Coronary artery (tissue), 2 donors: ENCODE results near the gene AMIGO2.

ENCODE experiments used
- DNase-seq: peaks from one replicate; pipeline ENCODE4 v3.0.0-alpha.2; 2017; ENCODE audit warnings: low spot score
- H3K27ac ChIP-seq, 2 donors: fragments of 200-600 bp; sonication (generic); one replicate each; pipeline ENCODE4 v1.5.1; 2016 to 2019
- H3K4me3 ChIP-seq: fragments of 200-600 bp; sonication (generic); 2 replicates; pipeline ENCODE4 v1.5.1; 2016; ENCODE audit warnings: mild to moderate bottlenecking, moderate library complexity
- TF ChIP-seq, protein P1 (sequence below): fragments of 200-600 bp; sonication (generic); IDR thresholded peaks from one replicate; pipeline ENCODE4 v1.5.1; 2019; ENCODE audit warnings: antibody characterized with exemption

AMIGO2 gene

DNA sequence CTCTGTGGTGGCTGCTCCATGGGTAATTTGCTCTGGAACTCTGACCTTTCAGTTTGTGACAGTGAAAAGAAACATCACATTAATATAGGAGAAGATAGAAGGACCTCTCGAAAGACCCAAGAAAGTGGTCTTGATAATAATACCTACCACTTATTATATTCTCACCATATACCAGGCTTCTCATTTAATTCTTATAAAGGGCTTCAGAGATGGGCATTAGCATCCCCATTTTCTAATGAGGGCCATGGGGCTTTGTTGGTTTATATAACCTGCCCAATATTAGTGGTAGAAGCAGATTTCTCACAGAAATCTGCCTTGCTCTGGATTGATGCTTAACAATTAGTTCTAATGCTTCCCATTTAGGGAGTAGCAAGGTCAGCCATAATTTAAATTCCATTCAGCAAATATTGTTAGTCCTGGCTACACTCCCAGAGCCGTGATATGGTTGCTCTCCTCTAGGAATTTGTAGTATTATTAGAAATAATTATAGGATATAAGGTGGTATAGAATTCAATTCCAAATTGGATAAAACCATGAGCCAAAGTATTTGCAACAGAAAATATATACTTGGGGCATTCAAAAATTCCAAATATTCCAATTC, 7.4 kb upstream of the AMIGO2 start:
- no peak for DNase-seq
- TF ChIP-seq, protein P1, sequence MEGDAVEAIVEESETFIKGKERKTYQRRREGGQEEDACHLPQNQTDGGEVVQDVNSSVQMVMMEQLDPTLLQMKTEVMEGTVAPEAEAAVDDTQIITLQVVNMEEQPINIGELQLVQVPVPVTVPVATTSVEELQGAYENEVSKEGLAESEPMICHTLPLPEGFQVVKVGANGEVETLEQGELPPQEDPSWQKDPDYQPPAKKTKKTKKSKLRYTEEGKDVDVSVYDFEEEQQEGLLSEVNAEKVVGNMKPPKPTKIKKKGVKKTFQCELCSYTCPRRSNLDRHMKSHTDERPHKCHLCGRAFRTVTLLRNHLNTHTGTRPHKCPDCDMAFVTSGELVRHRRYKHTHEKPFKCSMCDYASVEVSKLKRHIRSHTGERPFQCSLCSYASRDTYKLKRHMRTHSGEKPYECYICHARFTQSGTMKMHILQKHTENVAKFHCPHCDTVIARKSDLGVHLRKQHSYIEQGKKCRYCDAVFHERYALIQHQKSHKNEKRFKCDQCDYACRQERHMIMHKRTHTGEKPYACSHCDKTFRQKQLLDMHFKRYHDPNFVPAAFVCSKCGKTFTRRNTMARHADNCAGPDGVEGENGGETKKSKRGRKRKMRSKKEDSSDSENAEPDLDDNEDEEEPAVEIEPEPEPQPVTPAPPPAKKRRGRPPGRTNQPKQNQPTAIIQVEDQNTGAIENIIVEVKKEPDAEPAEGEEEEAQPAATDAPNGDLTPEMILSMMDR = no peak
- peak overlapping the region; percentile 0 to 78 for H3K27ac ChIP-seq
- H3K4me3 ChIP-seq = no peak overlapping the region

GRCh38 chr12:47085815-47086252, 6.1 kb upstream of the AMIGO2 start:
- no peak for DNase-seq
- Histone ChIP-seq H3K27ac (peak overlapping the region; percentile 13 to 68), H3K4me3 (no peak overlapping the region)
- TF ChIP-seq, protein P1 = no peak

GRCh38 chr12:47084172-47084571, 4.4 kb upstream of the AMIGO2 start:
- H3K27ac ChIP-seq = peak overlapping the region in 1 of 2 donors; percentile 98

GRCh38 chr12:47082796-47083621, 3.2 kb upstream of the AMIGO2 start:
- TF ChIP-seq, protein P1 = no peak
- DNase-seq = no peak
- peak overlapping the region; percentile 98 to 99 for H3K27ac ChIP-seq
- H3K4me3 ChIP-seq = no peak overlapping the region

More at GRCh38 chr12:47084172-47084571, 4.4 kb upstream of the AMIGO2 start:
- no peak overlapping the region for H3K4me3 ChIP-seq
- no peak for DNase-seq
- TF ChIP-seq, protein P1 = no peak

DNA sequence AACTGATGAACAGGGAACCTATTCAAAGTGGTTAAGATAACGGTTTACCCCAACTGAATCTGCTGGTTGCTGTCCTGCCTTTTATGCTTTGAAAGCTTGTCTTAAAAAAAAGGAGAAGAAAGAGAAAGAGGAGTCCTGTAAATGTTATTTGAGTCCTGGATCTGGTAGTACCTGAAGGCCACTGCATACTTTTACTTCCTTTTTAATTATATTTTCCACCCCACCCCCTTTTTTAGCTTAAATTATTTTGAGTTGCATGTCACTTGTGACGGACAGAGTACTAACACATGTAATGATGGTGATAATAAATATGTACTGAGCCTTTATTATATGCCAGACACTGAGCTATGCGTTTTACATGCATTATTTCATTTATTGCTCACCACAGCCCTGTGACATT, 2.5 kb upstream of the AMIGO2 start:
- TF ChIP-seq, protein P1 = no peak
- H3K4me3 ChIP-seq = no peak overlapping the region
- no peak for DNase-seq
- peak overlapping the region; percentile 98 to 99 for H3K27ac ChIP-seq

DNA sequence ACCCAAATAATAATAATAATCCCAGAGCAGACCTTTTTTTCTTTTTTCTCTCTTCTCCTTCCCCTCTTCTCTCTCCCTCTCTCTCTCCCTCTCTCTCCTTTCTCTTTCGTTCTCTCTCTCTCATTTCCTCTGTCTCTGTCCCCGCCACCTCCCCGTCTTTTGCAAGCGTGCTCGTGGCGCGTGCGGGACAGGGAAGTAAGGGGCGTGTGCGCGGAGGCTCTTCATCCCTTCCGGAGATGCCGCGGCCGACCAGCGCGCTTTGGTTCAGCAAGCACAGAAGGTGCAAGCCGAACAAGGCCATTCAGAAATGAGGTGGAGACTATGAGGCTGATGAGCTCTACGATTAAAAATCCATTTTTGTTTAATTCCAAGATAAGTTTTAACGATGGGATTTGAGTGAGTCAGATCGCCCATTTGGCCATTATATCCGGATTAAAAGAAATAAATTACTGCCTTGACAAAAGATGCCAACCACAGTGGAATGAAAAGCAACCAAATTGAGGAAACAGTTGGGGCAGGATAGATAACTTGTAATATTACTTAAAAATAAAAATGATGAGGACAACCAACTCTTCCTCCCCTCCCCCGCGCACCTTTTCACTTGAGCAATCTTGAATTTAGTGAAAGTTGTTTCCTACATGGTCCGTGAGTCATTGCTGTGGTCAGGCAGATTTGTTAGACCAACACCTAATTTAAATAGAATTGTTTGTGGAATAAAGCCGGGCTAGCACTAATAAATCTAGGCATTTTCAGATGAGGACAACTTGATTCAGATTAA, 1.2 kb upstream of the AMIGO2 start:
- peak overlapping the region; percentile 89 for H3K4me3 ChIP-seq
- H3K27ac ChIP-seq = peak overlapping the region; percentile 98 to 99
- TF ChIP-seq, protein P1 = no peak
- no peak for DNase-seq
